Hepatocyte (in vitro differentiated cells): ENCODE data around the gene ZFP37. TPM values are rescaled to one million over a fixed set of nuclear protein-coding genes. Genes with fewer than 3 reads are reported as not detected.
"Not testable (repeated sequence)": the region's sequence is repeated elsewhere in the genome, so short reads cannot be mapped to it uniquely, and the experiment has no call there.

Experiments used
- DNase-seq: peaks from one replicate; pipeline ENCODE4 v3.0.0-alpha.2; 2016; ENCODE audit warnings: low spot score
- H2AFZ ChIP-seq: fragments of 200-600 bp; sonication (generic); 2 replicates; pipeline ENCODE4 v1.6.0; 2016; ENCODE audit warnings: antibody characterized with exemption, mild to moderate bottlenecking
- H3K27ac ChIP-seq: fragments of 200-600 bp; sonication (generic); 2 replicates; pipeline ENCODE4 v1.5.1; 2016; ENCODE audit warnings: mild to moderate bottlenecking
- H3K27me3 ChIP-seq: fragments of 200-600 bp; sonication (generic); 2 replicates; pipeline ENCODE4 v1.6.1; 2016
- H3K36me3 ChIP-seq: fragments of 200-600 bp; sonication (generic); replicated peaks from 2 replicates; pipeline ENCODE4 v1.5.1; 2016; ENCODE audit warnings: low read depth; ENCODE audit not compliant: insufficient read depth
- H3K4me1 ChIP-seq: fragments of 200-600 bp; sonication (generic); 2 replicates; pipeline ENCODE4 v1.5.1; 2016; ENCODE audit warnings: mild to moderate bottlenecking, moderate library complexity; ENCODE audit not compliant: insufficient read depth
- H3K4me2 ChIP-seq: fragments of 200-600 bp; sonication (generic); 2 replicates; pipeline ENCODE4 v1.6.0; 2016
- H3K4me3 ChIP-seq: fragments of 200-600 bp; sonication (generic); 2 replicates; pipeline ENCODE4 v1.5.1; 2016; ENCODE audit warnings: mild to moderate bottlenecking
- H3K79me2 ChIP-seq: fragments of 200-600 bp; sonication (generic); 2 replicates; pipeline ENCODE4 v1.6.0; 2017; ENCODE audit warnings: mild to moderate bottlenecking
- H3K9me2 ChIP-seq: fragments of 200-600 bp; sonication (generic); replicated peaks from 2 replicates; pipeline ENCODE4 v1.6.0; 2017; ENCODE audit warnings: mild to moderate bottlenecking; ENCODE audit not compliant: insufficient read depth
- H3K9me3 ChIP-seq: fragments of 200-600 bp; sonication (generic); 2 replicates; pipeline ENCODE4 v1.5.1; 2016; ENCODE audit warnings: low read depth, mild to moderate bottlenecking
- H4K20me1 ChIP-seq: fragments of 200-600 bp; sonication (generic); 2 replicates; pipeline ENCODE4 v1.6.0; 2016; ENCODE audit warnings: mild to moderate bottlenecking; ENCODE audit not compliant: insufficient read depth, poor library complexity, severe bottlenecking
- EZH2 ChIP-seq: fragments of 200-600 bp; sonication (generic); IDR thresholded peaks from 2 replicates; pipeline ENCODE4 v1.6.1; 2016; ENCODE audit warnings: antibody characterized with exemption, mild to moderate bottlenecking, borderline replicate concordance
- EZH2phosphoT487 ChIP-seq: fragments of 200-600 bp; sonication (generic); IDR thresholded peaks from one replicate; pipeline ENCODE4 v1.6.1; 2018; ENCODE audit warnings: antibody characterized with exemption, mild to moderate bottlenecking, low read depth, moderate library complexity; ENCODE audit not compliant: unreplicated experiment, severe bottlenecking
- WGBS: methylation state at CpG from one replicate; pipeline ENCODE4 v1.1.6; 2016; ENCODE audit warnings: low lambda C conversion rate; ENCODE audit errors: missing lambda C conversion rate; 5-methylcytosine and 5-hydroxymethylcytosine counted together
- polyA plus RNA-seq: library from polyadenylated mRNA; unstranded; fragments of >200 nt; fragmentation: Nextera tagmentation; extraction: Ambion mirVana; gene quantifications from 2 replicates; pipeline ENCODE4 v1.2.1, GENCODE V29; 2016
- total RNA-seq: library from RNA; depleted of rRNA; stranded (reverse); fragments of >200 nt; gene quantifications from 2 replicates; pipeline ENCODE4 v1.2.3, GENCODE V29; 2014
- TF ChIP-seq, protein P1 (sequence below): fragments of 200-600 bp; sonication (generic); IDR thresholded peaks from 2 replicates; pipeline ENCODE4 v1.5.1; 2016; ENCODE audit warnings: antibody characterized with exemption, mild to moderate bottlenecking; ENCODE audit not compliant: poor library complexity

The ZFP37 gene
- total and polyA plus RNA-seq, 2 experiments from 2014 or later = 2.0 to 4.1 TPM

DNA sequence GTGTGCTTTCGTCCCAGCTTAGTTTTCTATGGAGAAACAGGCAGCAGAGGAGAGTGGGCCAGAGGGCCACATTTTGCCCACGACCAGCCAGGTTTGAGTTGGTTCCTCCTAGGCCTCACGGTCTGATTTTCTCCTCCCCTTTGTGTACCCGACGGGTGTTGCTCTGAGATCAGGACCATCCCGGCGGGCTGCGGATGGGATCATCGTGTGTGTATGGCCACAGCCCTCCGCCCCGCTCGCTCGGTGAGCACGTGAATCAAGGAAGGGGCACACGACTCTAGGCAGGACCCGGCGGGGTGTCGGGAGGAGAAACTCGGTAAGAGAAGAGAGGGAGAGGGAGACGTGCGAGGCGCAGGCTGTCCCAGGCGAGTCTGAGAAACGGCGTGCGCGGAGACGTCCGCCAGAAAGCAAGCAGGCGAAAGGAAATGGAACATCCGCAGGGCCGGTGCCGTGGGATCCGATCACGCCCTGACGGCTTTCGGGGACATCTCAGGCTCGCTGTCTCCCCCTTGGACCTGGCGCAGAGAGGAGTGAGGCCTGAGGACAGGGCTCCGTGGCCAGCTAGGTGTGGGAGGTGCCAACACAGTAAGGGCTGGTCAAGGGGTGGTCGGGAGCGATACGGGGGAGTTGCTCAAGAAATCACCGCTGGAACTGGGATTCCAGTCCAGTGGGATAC lies 5.9 kb upstream of the ZFP37 start:
- not testable (repeated sequence) for H3K27ac ChIP-seq, H3K4me3 ChIP-seq, DNase-seq, H3K79me2 ChIP-seq, H3K36me3 ChIP-seq, H3K9me3 ChIP-seq, H3K9me2 ChIP-seq, H3K4me1 ChIP-seq, H3K27me3 ChIP-seq, H3K4me2 ChIP-seq, H2AFZ ChIP-seq, H4K20me1 ChIP-seq
- WGBS = 90% methylated on average over 32 of the region's 44 CpGs

DNA sequence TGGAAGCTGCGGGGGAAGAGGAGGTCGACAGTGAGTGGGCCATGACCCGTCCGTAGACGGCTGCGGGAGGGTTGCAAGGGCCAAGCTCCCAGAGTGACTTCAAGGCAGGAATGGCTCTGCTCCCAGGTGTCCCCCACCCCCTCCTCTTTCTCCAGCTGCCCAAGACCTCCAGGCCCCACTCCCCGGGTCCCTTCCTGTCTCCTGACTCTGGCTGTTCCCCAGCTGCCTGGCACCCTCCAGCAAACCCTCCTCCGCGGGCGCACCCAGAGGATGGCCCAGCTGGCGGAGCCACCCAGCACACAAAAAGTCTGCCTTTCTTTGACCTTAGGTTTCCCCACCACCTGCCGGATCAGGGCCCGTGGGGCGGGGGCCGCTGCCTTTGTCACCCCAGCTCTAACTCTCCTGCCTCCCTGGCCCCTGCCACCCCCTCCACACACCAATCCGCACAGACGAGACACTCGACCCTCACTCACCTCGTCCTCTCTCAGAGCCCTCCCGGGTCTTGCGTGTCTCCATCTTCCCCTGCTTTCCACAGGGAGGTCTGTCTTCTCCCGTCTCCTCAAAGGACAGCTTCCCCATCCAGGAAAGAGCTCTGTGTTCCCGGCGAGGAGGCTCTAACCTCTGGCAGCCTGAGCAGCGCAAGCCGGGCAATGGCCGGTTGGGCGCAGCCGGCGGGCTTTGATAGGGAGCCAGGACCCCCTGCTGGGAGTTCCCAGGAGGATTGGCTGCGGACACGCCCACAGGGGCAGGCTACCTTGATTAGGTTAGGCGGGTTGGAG lies 4.7 kb upstream of the ZFP37 start:
- not testable (repeated sequence) for H3K4me2 ChIP-seq, H4K20me1 ChIP-seq, H3K4me3 ChIP-seq, H3K27me3 ChIP-seq, H3K9me3 ChIP-seq, H3K27ac ChIP-seq, H3K9me2 ChIP-seq, H3K79me2 ChIP-seq, H3K36me3 ChIP-seq, H3K4me1 ChIP-seq, H2AFZ ChIP-seq
- 60% methylated on average over 22 of the region's 33 CpGs for WGBS
- DNase-seq = peak; percentile 4

DNA sequence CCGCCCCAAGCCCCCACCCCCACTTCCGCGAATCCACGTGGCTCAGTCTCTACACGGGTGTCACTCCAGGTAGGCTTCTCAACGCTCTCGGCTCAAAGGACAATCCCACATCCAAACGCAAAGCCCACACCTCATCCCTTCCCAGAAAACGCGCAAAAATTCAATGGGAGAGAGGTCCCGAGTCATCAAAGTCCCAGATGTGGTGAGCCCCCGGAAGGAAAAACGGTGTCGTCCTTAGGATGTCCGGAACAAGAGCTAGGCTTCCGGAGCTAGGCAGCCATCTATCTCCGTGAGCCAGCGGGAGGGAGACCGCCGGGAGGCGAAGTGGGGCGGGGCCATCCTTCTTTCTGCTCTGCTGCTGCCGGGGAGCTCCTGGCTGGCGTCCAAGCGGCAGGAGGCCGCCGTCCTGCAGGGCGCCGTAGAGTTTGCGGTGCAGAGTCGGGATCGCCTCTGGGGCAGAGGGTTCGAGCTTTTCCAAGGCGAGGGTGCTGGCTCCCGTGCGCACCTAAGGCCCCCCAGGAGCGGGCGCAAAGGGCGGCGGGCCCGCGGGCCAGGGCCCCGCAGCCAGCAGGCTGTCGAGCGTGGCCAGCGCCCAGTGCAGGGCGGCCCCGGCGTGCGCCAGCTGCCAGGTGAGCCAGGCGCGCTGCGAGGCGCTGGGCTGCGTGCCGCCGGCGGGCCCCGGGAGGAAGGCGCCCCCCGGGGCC lies 3.2 kb upstream of the ZFP37 start:
- not testable (repeated sequence) for H3K4me1 ChIP-seq, H3K9me3 ChIP-seq, H2AFZ ChIP-seq, H3K27ac ChIP-seq, H3K4me3 ChIP-seq, H3K9me2 ChIP-seq, H3K27me3 ChIP-seq, DNase-seq, H3K36me3 ChIP-seq, H4K20me1 ChIP-seq
- 41% methylated on average over 50 of the region's 61 CpGs for WGBS
- Histone ChIP-seq H3K79me2 (peaks cover 12% of the 10 kb centered on the region), H3K4me2 (peak overlapping the region; percentile 66)

DNA sequence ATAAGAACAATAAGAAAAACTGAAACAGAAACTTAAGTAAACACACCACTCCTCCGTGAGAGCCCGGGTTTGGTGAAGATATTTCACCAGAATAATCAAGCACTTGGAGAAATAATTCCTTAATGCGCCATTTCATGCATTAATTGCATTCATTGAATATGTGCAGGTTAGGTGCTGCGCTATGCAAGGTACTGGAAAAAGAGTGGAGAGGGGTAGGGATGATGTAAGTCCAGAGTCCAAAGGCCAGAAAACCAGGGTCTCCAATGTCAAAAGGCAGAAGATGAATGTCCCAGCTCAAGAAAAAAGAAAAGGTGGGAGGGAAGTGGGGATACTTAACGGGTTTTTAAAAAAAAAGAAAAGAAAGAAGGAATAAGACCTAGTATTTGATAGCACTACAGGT lies 669 bp upstream of the ZFP37 start:
- no peak for DNase-seq

More for the DNA sequence above, 669 bp upstream of the ZFP37 start:
- no peaks in the 10 kb centered on the region for H3K9me2 ChIP-seq
- H3K4me1 ChIP-seq = no peaks in the 10 kb centered on the region
- peak overlapping the region; percentile 59 for H3K4me3 ChIP-seq
- peak overlapping the region; percentile 96 for H2AFZ ChIP-seq
- peak overlapping the region; percentile 83 for H3K4me2 ChIP-seq
- H3K36me3 ChIP-seq = no peaks in the 10 kb centered on the region
- TF ChIP-seq EZH2 (no peak), EZH2phosphoT487 (no peak)
- TF ChIP-seq, protein P1, sequence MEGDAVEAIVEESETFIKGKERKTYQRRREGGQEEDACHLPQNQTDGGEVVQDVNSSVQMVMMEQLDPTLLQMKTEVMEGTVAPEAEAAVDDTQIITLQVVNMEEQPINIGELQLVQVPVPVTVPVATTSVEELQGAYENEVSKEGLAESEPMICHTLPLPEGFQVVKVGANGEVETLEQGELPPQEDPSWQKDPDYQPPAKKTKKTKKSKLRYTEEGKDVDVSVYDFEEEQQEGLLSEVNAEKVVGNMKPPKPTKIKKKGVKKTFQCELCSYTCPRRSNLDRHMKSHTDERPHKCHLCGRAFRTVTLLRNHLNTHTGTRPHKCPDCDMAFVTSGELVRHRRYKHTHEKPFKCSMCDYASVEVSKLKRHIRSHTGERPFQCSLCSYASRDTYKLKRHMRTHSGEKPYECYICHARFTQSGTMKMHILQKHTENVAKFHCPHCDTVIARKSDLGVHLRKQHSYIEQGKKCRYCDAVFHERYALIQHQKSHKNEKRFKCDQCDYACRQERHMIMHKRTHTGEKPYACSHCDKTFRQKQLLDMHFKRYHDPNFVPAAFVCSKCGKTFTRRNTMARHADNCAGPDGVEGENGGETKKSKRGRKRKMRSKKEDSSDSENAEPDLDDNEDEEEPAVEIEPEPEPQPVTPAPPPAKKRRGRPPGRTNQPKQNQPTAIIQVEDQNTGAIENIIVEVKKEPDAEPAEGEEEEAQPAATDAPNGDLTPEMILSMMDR = no peak
- H3K9me3 ChIP-seq = peaks cover 15% of the 10 kb centered on the region
- H4K20me1 ChIP-seq = no peaks in the 10 kb centered on the region
- H3K79me2 ChIP-seq = peaks cover 26% of the 10 kb centered on the region
- H3K27me3 ChIP-seq = peaks cover 4% of the 10 kb centered on the region
- 87% methylated on average over 5 of the region's 5 CpGs for WGBS
- peak overlapping the region; percentile 85 for H3K27ac ChIP-seq
